ENCODE measurements around the gene KRTAP5-11.

DNA sequence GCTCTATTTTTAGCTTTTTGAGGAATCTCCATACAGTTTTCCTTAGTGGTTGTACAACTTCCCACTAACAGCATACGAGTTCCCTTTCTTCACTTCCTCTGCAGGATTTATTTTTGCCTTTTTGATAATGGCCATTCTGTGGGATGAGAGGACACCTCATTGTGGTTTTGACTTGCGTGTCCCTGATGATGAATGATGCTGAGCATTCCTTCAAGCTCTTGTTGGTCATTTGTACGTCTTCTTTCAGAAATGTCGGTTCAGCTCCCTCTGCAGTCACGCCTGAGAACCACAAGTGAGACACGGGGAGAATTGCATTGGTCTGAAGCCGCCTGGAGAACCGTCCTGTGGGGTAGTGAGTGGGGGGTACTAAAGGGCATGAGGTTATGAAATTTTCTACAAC lies 19.3 kb downstream of the KRTAP5-11 start:
- no peak for TF ChIP-seq POLR2A (IDR thresholded peaks at IDR 0.05)
- TF ChIP-seq, protein P1, sequence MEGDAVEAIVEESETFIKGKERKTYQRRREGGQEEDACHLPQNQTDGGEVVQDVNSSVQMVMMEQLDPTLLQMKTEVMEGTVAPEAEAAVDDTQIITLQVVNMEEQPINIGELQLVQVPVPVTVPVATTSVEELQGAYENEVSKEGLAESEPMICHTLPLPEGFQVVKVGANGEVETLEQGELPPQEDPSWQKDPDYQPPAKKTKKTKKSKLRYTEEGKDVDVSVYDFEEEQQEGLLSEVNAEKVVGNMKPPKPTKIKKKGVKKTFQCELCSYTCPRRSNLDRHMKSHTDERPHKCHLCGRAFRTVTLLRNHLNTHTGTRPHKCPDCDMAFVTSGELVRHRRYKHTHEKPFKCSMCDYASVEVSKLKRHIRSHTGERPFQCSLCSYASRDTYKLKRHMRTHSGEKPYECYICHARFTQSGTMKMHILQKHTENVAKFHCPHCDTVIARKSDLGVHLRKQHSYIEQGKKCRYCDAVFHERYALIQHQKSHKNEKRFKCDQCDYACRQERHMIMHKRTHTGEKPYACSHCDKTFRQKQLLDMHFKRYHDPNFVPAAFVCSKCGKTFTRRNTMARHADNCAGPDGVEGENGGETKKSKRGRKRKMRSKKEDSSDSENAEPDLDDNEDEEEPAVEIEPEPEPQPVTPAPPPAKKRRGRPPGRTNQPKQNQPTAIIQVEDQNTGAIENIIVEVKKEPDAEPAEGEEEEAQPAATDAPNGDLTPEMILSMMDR (IDR thresholded peaks at IDR 0.05), result no peak
- TF ChIP-seq POLR2AphosphoS5 (IDR thresholded peaks at IDR 0.05; ENCODE audit: insufficient read depth in 1 of 2, low read depth in 1 of 2), result no peak
